ENCODE data around the gene FOXI3.

The FOXI3 gene

DNA sequence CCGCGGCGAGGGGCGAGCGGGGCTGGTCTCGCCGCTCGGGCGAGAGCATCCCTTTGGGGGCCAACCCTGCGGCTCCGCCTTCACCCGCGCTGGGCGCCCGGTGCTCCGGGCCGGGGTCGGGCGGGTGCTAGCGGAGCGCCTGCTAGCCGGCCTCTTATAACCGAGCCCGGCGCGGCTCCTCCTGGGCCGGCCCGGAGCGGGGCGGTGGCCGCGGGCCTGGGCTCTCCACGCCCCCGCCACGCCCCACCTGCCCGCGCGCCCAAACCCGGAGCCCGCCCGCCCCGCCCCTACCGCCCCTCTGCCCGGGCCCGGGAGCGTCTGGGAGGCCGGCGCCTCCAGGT is at the start of gene FOXI3:
Gene FOXI3 (minus strand): TSS at position 129 of the 341 bp plus-strand sequence. CDS start 158 bp downstream, outside the sequence.
- Mint-ChIP-seq H3K9me3 (no peaks in the 10 kb centered on the region), H3K4me1 (ENCODE audit: low read depth) (no peaks in the 10 kb centered on the region), H3K36me3 (ENCODE audit: low read depth) (no peaks in the 10 kb centered on the region), H3K27me3 (peaks cover 64% of the 10 kb centered on the region), H3K27ac (no peak within 1 kb of the TSS), H3K4me3 (peak within 1 kb of the TSS; percentile 48)
- intact Hi-C loops (cut with micrococcal nuclease), result no loop called here

DNA sequence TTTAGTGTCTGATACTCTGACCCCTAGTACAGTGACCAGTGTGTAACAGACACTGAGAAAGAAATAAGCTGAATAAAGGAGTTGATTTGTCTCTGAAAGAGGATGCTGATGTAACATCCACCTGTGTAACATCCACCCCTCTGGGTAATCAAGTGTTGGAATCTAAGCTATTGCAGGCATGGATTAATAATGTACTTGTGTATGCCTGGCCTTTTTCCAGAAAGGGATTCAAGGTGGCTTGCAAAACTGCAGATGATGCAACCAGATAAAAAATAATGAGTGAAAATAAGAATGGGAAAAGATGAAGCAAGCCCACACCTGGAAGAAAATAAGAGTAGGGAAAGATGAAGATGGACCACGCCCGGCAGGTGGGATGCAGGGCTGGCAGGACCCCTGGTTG is 48.2 kb upstream of the FOXI3 start:
- H3K36me3 Mint-ChIP-seq (ENCODE audit: low read depth), result no peaks in the 10 kb centered on the region
- H3K4me1 Mint-ChIP-seq (ENCODE audit: low read depth), result no peaks in the 10 kb centered on the region
- no peak overlapping the region for H3K4me3 Mint-ChIP-seq
- peaks cover 3% of the 10 kb centered on the region for H3K27me3 Mint-ChIP-seq
- H3K27ac Mint-ChIP-seq, result no peak overlapping the region
- intact Hi-C loops (cut with micrococcal nuclease), result no loop called here
- no peaks in the 10 kb centered on the region for H3K9me3 Mint-ChIP-seq

- Mint-ChIP-seq H3K36me3 (ENCODE audit: low read depth) (no peaks in the 10 kb centered on the region), H3K4me3 (no peak overlapping the region)
Measured at GRCh38 chr2:88499204-88499603, 46.7 kb upstream of the FOXI3 start.

DNA sequence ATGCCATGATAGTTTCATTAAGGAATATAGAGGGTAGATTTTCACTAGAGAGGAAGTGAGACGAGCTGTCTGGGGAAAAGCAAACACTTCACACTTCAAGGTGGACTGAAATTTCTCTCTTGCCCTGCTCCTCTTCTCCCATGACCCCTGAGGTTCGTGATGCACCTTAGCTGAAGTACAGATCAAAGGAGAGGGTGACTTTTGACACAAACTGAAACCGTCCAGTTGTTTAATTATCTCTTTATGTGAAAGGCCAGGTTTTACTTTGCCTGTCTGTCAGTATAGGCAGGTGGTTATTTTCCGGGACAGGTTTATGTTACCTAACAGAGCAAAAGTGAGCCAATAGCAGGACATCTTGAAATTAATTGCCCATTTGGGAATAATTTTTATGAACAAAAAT is 41.0 kb upstream of the FOXI3 start:
- no peak overlapping the region for H3K27ac Mint-ChIP-seq
- H3K27me3 Mint-ChIP-seq, result peaks cover 3% of the 10 kb centered on the region
- H3K9me3 Mint-ChIP-seq, result no peaks in the 10 kb centered on the region

More at GRCh38 chr2:88499204-88499603, 46.7 kb upstream of the FOXI3 start:
- no peaks in the 10 kb centered on the region for H3K4me1 Mint-ChIP-seq (ENCODE audit: low read depth)
- no peaks in the 10 kb centered on the region for H3K9me3 Mint-ChIP-seq
- intact Hi-C loops (cut with micrococcal nuclease), result no loop called here
- H3K27ac Mint-ChIP-seq, result no peak overlapping the region
- H3K27me3 Mint-ChIP-seq, result peaks cover 3% of the 10 kb centered on the region

DNA sequence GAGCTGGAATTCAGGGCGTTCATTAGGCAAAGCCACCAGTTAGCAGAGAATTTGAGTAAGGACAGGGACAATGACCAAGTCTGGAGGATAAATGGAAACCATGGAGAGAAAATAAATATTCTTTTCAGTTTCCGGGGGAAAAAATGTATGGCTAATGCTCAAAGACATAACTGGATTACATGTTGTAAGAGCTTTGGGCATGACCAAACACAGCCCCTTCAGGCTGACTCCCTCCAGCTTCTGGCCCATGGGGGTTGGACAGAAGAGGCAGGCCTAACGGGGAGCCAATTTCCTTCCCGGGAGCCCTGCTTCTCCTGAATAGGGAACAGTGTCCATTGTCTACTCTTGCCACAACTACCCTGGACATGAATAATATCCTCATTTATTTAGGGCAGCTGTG is 39.5 kb upstream of the FOXI3 start:
- no peaks in the 10 kb centered on the region for H3K36me3 Mint-ChIP-seq (ENCODE audit: low read depth)
- no peak overlapping the region for H3K27ac Mint-ChIP-seq
- intact Hi-C loops (cut with micrococcal nuclease), result no loop called here
- no peak overlapping the region for H3K4me3 Mint-ChIP-seq
- no peaks in the 10 kb centered on the region for H3K4me1 Mint-ChIP-seq (ENCODE audit: low read depth)
- no peaks in the 10 kb centered on the region for H3K9me3 Mint-ChIP-seq
- peaks cover 3% of the 10 kb centered on the region for H3K27me3 Mint-ChIP-seq

More for the DNA sequence above, 41.0 kb upstream of the FOXI3 start:
- no peaks in the 10 kb centered on the region for H3K36me3 Mint-ChIP-seq (ENCODE audit: low read depth)
- intact Hi-C loops (cut with micrococcal nuclease), result no loop called here
- no peak overlapping the region for H3K4me3 Mint-ChIP-seq
- H3K4me1 Mint-ChIP-seq (ENCODE audit: low read depth), result no peaks in the 10 kb centered on the region

GRCh38 chr2:88489181-88489580 is 36.7 kb upstream of the FOXI3 start:
- Mint-ChIP-seq H3K4me3 (no peak overlapping the region), H3K27ac (no peak overlapping the region), H3K9me3 (no peaks in the 10 kb centered on the region), H3K36me3 (ENCODE audit: low read depth) (no peaks in the 10 kb centered on the region), H3K4me1 (ENCODE audit: low read depth) (no peaks in the 10 kb centered on the region), H3K27me3 (no peaks in the 10 kb centered on the region)
- intact Hi-C loops (cut with micrococcal nuclease), result no loop called here

- intact Hi-C loops (cut with micrococcal nuclease), result no loop called here
- Mint-ChIP-seq H3K36me3 (ENCODE audit: low read depth) (no peaks in the 10 kb centered on the region), H3K4me1 (ENCODE audit: low read depth) (no peaks in the 10 kb centered on the region), H3K9me3 (no peaks in the 10 kb centered on the region), H3K27me3 (peaks cover 2% of the 10 kb centered on the region), H3K4me3 (no peak overlapping the region), H3K27ac (no peak overlapping the region)
Measured at GRCh38 chr2:88483200-88483599, 30.7 kb upstream of the FOXI3 start.

- Mint-ChIP-seq H3K4me3 (no peak overlapping the region), H3K27me3 (peaks cover 4% of the 10 kb centered on the region), H3K36me3 (ENCODE audit: low read depth) (no peaks in the 10 kb centered on the region), H3K4me1 (ENCODE audit: low read depth) (no peaks in the 10 kb centered on the region), H3K27ac (no peak overlapping the region), H3K9me3 (no peaks in the 10 kb centered on the region)
- intact Hi-C loops (cut with micrococcal nuclease), result no loop called here
Measured at GRCh38 chr2:88481691-88482336, 29.3 kb upstream of the FOXI3 start.

DNA sequence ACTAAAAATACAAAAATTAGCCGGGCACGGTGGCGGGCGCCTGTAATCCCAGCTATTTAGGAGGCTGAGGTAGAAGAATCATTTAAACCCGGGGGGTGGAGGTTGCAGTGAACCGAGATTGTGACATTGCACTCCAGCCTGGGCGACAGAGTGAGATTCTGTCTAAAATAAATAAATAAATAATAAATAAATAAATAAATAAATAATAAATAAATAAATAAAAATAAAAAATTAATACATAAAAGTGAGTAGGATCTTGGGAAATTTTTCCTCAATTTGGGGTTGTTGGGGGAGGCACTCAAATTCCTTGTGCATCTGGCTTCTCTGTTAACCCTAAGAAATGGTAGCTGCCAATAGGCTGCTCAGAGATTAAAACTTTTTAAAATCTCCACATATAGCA is 20.3 kb upstream of the FOXI3 start:
- Mint-ChIP-seq H3K27ac (no peak overlapping the region), H3K27me3 (peaks cover 2% of the 10 kb centered on the region), H3K4me1 (ENCODE audit: low read depth) (no peaks in the 10 kb centered on the region), H3K4me3 (no peak overlapping the region), H3K9me3 (no peaks in the 10 kb centered on the region), H3K36me3 (ENCODE audit: low read depth) (no peaks in the 10 kb centered on the region)
- intact Hi-C loops (cut with micrococcal nuclease), result no loop called here

GRCh38 chr2:88471083-88471942 is 18.8 kb upstream of the FOXI3 start:
- Mint-ChIP-seq H3K27ac (no peak overlapping the region), H3K27me3 (no peaks in the 10 kb centered on the region), H3K4me3 (no peak overlapping the region), H3K9me3 (no peaks in the 10 kb centered on the region), H3K36me3 (ENCODE audit: low read depth) (no peaks in the 10 kb centered on the region), H3K4me1 (ENCODE audit: low read depth) (no peaks in the 10 kb centered on the region)
- intact Hi-C loops (cut with micrococcal nuclease), result no loop called here

DNA sequence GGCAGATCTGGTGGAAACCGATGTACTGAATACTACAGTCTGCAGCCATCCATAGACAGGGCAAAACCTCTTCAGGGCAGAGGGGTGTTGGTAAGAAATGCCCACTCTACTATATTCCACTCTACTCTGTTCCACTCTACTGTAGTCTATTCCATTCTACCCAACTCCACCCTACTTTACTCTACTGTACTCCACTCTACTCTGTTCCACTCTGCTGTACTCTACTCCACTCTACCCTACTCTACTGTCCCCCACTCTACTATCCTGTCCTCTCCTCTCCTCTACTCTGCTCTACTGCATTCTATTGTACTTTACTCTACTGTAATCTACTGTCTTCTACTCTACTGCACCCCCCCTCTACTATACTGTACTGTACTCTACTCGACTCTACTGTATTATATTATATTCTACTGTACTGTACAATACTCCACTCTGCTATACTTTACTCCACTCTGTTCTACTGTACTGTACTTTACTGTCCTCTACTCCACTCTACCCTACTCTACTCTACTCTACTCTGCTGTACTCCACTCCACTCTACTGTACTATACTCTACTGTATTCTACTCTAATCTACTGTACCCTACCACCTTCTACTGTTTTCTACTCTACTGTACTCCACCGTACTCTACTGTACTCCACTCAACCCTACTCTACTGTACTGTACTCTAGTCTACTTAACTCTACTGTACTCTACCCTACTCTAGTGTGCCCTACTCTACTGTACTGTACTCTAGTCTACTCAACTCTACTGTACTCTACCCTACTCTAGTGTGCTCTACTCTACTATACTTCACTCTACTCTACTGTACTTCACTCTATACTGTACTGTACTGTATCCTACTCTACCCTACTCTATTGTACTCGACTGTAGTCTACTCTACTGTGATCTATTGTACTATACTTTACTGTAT is 17.0 kb upstream of the FOXI3 start:
- H3K9me3 Mint-ChIP-seq, result no peaks in the 10 kb centered on the region
- no peak overlapping the region for H3K4me3 Mint-ChIP-seq
- no peaks in the 10 kb centered on the region for H3K27me3 Mint-ChIP-seq
- no peaks in the 10 kb centered on the region for H3K4me1 Mint-ChIP-seq (ENCODE audit: low read depth)
- H3K27ac Mint-ChIP-seq, result no peak overlapping the region
- intact Hi-C loops (cut with micrococcal nuclease), result no loop called here
- no peaks in the 10 kb centered on the region for H3K36me3 Mint-ChIP-seq (ENCODE audit: low read depth)

GRCh38 chr2:88464153-88464552 is 11.7 kb upstream of the FOXI3 start:
- H3K27me3 Mint-ChIP-seq, result peaks cover 3% of the 10 kb centered on the region
- H3K9me3 Mint-ChIP-seq, result no peaks in the 10 kb centered on the region
- no peaks in the 10 kb centered on the region for H3K4me1 Mint-ChIP-seq (ENCODE audit: low read depth)
- H3K4me3 Mint-ChIP-seq, result no peak overlapping the region
- no peak overlapping the region for H3K27ac Mint-ChIP-seq
- no peaks in the 10 kb centered on the region for H3K36me3 Mint-ChIP-seq (ENCODE audit: low read depth)
- intact Hi-C loops (cut with micrococcal nuclease), result no loop called here

- peaks cover 33% of the 10 kb centered on the region for H3K27me3 Mint-ChIP-seq
- intact Hi-C loops (cut with micrococcal nuclease), result no loop called here
- no peaks in the 10 kb centered on the region for H3K36me3 Mint-ChIP-seq (ENCODE audit: low read depth)
- no peak overlapping the region for H3K4me3 Mint-ChIP-seq
- H3K4me1 Mint-ChIP-seq (ENCODE audit: low read depth), result no peaks in the 10 kb centered on the region
- H3K27ac Mint-ChIP-seq, result no peak overlapping the region
- H3K9me3 Mint-ChIP-seq, result no peaks in the 10 kb centered on the region
Measured at GRCh38 chr2:88458633-88459032, 6.1 kb upstream of the FOXI3 start.
